ENCODE measurements around the gene RIBC1.

GRCh38 chrX:53474707-53475106 is 52.0 kb downstream of the RIBC1 start:
- TF ChIP-seq, protein P1, sequence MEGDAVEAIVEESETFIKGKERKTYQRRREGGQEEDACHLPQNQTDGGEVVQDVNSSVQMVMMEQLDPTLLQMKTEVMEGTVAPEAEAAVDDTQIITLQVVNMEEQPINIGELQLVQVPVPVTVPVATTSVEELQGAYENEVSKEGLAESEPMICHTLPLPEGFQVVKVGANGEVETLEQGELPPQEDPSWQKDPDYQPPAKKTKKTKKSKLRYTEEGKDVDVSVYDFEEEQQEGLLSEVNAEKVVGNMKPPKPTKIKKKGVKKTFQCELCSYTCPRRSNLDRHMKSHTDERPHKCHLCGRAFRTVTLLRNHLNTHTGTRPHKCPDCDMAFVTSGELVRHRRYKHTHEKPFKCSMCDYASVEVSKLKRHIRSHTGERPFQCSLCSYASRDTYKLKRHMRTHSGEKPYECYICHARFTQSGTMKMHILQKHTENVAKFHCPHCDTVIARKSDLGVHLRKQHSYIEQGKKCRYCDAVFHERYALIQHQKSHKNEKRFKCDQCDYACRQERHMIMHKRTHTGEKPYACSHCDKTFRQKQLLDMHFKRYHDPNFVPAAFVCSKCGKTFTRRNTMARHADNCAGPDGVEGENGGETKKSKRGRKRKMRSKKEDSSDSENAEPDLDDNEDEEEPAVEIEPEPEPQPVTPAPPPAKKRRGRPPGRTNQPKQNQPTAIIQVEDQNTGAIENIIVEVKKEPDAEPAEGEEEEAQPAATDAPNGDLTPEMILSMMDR (conservative IDR thresholded peaks at IDR 0.05; ENCODE audit: low read length), result no peak
- TF ChIP-seq EZH2phosphoT487 (IDR thresholded peaks at IDR 0.05; ENCODE audit: borderline replicate concordance), result no peak

Data from Loucy (cell line).